ENCODE measurements around the gene CELF3. TPM values are rescaled to one million over a fixed set of nuclear protein-coding genes. Genes with fewer than 3 reads are reported as not detected.

The CELF3 gene
- not detected in 2 replicates for total RNA-seq

GRCh38 chr1:151716771-151717631, at the start of gene CELF3:
Gene CELF3, minus strand, starts transcription at chr1:151716803. Its CDS starts 783 bp downstream, at chr1:151716020.

GRCh38 chr1:151762941-151763921, 46.6 kb upstream of the CELF3 start, which contains the start of gene MRPL9:
Gene MRPL9, minus strand, starts transcription at chr1:151763496. Its CDS starts 17 bp downstream, at chr1:151763479.

GRCh38 chr1:151720974-151721787, 4.6 kb upstream of the CELF3 start, which contains the start of gene RIIAD1:
Gene RIIAD1, plus strand, starts transcription at chr1:151721522. Its CDS starts 15 bp downstream, at chr1:151721537.

Small RNA genes within 50 kb of the gene (small RNA-seq; reads per million reads assigned to genes)
- gene RNU6-662P (ENCODE audit: low replicate concordance): not detected

Other genes starting within 250 kb of the CELF3 start
- gene CGN, start 205.4 kb downstream of the CELF3 start, total RNA-seq: 0.72 TPM in 1 of 2 replicates, not detected in the other
- 14.7 and 21.7 TPM in 2 replicates for gene TUFT1, start 176.5 kb downstream of the CELF3 start, total RNA-seq
- 29.3 and 29.6 TPM in 2 replicates for gene SNX27, start 104.8 kb downstream of the CELF3 start, total RNA-seq
- gene RIIAD1, start 4.7 kb upstream of the CELF3 start, total RNA-seq: not detected in 2 replicates
- gene MRPL9, start 46.7 kb upstream of the CELF3 start, total RNA-seq: 77.2 and 87.5 TPM in 2 replicates
- gene TDRKH, start 73.7 kb upstream of the CELF3 start, total RNA-seq: 1.0 and 1.5 TPM in 2 replicates
- not detected in 2 replicates for gene LINGO4, start 88.6 kb upstream of the CELF3 start, total RNA-seq
- gene RORC, start 115.0 kb upstream of the CELF3 start, total RNA-seq: not detected in 2 replicates
- not detected in 2 replicates for gene C2CD4D, start 123.0 kb upstream of the CELF3 start, total RNA-seq
- not detected in 2 replicates for gene THEM5, start 136.9 kb upstream of the CELF3 start, total RNA-seq
- gene THEM4, start 192.7 kb upstream of the CELF3 start, total RNA-seq: 8.8 and 10.7 TPM in 2 replicates

All from placental pericyte (primary cell).